Testis (tissue), 3 donors: Measurements from ENCODE around the gene ENDOV. TPM values are rescaled to one million over a fixed set of nuclear protein-coding genes. Genes with fewer than 3 reads are reported as not detected.

ENCODE experiments used
- DNase-seq: peaks from one replicate; pipeline ENCODE4 v3.0.0-alpha.2; 2019
- H3K27ac ChIP-seq, 2 donors: fragments of 200-600 bp; sonication (generic); one replicate each; pipeline ENCODE4 v1.5.1; 2019
- H3K27me3 ChIP-seq: fragments of 200-600 bp; sonication (generic); one replicate; pipeline ENCODE4 v1.5.1; 2019
- H3K36me3 ChIP-seq: fragments of 200-600 bp; sonication (generic); one replicate; pipeline ENCODE4 v1.5.1; 2017; ENCODE audit warnings: low read depth; ENCODE audit errors: missing control alignments
- H3K4me1 ChIP-seq: fragments of 200-600 bp; sonication (generic); one replicate; pipeline ENCODE4 v1.5.1; 2019
- H3K4me3 ChIP-seq, 2 donors: fragments of 200-600 bp; sonication (generic); one replicate each; pipeline ENCODE4 v1.5.1; 2017 to 2019
- H3K9me3 ChIP-seq: fragments of 200-600 bp; sonication (generic); one replicate; pipeline ENCODE4 v1.5.1; 2017
- POLR2A ChIP-seq: fragments of 450-650 bp; IDR thresholded peaks from one replicate; pipeline ENCODE4 v1.6.1; 2017; ENCODE audit warnings: antibody characterized with exemption, mild to moderate bottlenecking, moderate library complexity
- WGBS, 2 donors: methylation state at CpG; one replicate each; pipeline ENCODE4 v1.1.5; 2018; 5-methylcytosine and 5-hydroxymethylcytosine counted together
- intact Hi-C: fragments of 100-400 bp; cut with DNase I; formaldehyde crosslinking; loops from one replicate; pipeline ENCODE4 v1.15.1; 2023; ENCODE audit warnings: low total_unique reads
- polyA plus RNA-seq: library from polyadenylated mRNA; stranded (reverse); fragments of 350-450 nt; fragmentation: Illumina TruSeq; extraction: RNeasy Lipid Tissue Mini Kit (QIAGEN cat#74804); gene quantifications from one replicate; pipeline ENCODE4 v1.2.3, GENCODE V29; 2014; ENCODE audit warnings: low read depth, low replicate concordance; ENCODE audit not compliant: insufficient read depth
- total RNA-seq, 2 donors: library from RNA; depleted of rRNA; stranded (reverse); fragments of >200 nt; gene quantifications; one replicate each; pipeline ENCODE4 v1.2.3, GENCODE V29; 2016
- TF ChIP-seq, protein P1 (sequence below), 3 experiments: fragments of 450-650 bp in 2 of 3; fragments of 200-600 bp in 1 of 3; sonication (generic) in 1 of 3; IDR thresholded peaks; one replicate each; pipeline ENCODE4 v1.5.1; 2016 to 2019; ENCODE audit warnings: antibody characterized with exemption in 3 of 3, mild to moderate bottlenecking in 2 of 3, moderate library complexity in 1 of 3

Gene ENDOV
- total and polyA plus RNA-seq, 3 donors from 2014 or later: 41.4 to 63.9 (median 55.2) TPM

DNA sequence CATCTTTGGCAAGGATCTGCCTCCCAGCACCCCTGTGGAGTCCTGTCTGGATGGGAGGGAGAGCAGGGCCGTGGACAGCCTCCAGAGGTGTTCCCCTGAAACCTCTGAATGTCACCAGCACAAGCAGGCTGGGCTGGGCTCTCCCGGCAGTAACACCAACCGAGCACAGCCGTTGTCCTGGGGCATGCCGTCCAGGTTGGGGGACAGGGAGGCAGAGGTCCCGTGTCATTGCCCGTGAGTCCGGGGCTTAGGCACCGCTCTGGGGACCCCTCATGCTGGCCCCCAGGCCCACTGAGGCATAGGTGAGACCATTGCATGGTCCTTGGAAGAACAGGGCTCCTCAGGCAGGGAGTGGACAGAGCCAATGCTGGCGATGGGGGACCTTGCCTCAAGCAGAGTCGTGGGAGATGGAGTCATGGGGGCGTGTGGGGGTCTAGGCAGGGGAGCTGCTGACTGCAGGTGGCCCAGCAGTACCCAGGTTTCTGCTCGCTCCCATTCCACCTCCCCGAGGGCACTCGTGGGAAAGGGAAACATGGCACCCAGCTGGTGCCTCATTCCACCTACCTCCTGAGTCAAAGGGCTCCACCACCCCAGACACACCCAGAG is 17.5 kb downstream of the ENDOV start:
- no peak overlapping the region for H3K27ac ChIP-seq
- WGBS, 2 donors: 81 to 91% methylated on average over 8 to 15 of the region's 15 CpGs
- no peaks in the 10 kb centered on the region for H3K4me1 ChIP-seq
- intact Hi-C loops: no loop called here
- H3K4me3 ChIP-seq: no peak overlapping the region
- no peaks in the 10 kb centered on the region for H3K27me3 ChIP-seq
- DNase-seq: no peak
- no peaks in the 10 kb centered on the region for H3K9me3 ChIP-seq
- TF ChIP-seq POLR2A: no peak
- TF ChIP-seq, protein P1, sequence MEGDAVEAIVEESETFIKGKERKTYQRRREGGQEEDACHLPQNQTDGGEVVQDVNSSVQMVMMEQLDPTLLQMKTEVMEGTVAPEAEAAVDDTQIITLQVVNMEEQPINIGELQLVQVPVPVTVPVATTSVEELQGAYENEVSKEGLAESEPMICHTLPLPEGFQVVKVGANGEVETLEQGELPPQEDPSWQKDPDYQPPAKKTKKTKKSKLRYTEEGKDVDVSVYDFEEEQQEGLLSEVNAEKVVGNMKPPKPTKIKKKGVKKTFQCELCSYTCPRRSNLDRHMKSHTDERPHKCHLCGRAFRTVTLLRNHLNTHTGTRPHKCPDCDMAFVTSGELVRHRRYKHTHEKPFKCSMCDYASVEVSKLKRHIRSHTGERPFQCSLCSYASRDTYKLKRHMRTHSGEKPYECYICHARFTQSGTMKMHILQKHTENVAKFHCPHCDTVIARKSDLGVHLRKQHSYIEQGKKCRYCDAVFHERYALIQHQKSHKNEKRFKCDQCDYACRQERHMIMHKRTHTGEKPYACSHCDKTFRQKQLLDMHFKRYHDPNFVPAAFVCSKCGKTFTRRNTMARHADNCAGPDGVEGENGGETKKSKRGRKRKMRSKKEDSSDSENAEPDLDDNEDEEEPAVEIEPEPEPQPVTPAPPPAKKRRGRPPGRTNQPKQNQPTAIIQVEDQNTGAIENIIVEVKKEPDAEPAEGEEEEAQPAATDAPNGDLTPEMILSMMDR (IDR thresholded peaks at IDR 0.05): no peak
- no peaks in the 10 kb centered on the region for H3K36me3 ChIP-seq

DNA sequence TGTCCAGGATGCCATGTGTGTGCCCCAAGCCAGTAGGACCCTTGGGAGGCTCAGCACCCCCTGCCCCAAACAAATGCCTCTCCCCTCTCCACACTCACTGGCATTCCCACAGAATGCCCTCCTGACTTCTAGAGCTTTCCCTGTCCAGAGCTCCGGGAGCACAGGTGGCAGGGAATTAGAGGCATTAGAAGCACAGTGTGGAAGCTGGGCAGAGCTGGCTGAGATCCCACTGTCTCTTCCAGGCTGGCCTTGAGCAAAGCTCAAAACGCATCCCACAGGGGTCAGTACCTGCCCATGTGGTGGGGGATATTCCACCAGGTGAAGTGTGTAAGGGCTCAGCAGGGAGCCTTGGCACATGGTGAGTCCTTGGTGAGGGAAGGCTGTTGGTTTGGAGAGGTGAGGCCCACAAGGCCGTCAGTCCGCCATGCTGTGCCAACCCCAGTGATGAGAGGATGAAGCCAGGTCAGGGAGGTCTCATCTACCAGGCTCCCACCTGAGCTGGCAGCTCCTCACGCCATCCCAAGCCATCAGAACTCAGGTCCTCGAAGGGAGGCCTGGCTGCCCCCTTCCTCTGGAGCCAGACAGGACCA is 18.1 kb downstream of the ENDOV start:
- 83 to 85% methylated on average over 4 to 6 of the region's 6 CpGs for whole genome bisulfite sequencing, 2 donors
- DNase-seq: no peak
- intact Hi-C loops: no loop called here
- no peak overlapping the region for H3K4me3 ChIP-seq
- no peaks in the 10 kb centered on the region for H3K36me3 ChIP-seq
- no peaks in the 10 kb centered on the region for H3K27me3 ChIP-seq
- no peaks in the 10 kb centered on the region for H3K9me3 ChIP-seq
- no peak overlapping the region for H3K27ac ChIP-seq
- TF ChIP-seq, protein P1 (IDR thresholded peaks at IDR 0.05): no peak
- no peak for TF ChIP-seq POLR2A
- no peaks in the 10 kb centered on the region for H3K4me1 ChIP-seq

DNA sequence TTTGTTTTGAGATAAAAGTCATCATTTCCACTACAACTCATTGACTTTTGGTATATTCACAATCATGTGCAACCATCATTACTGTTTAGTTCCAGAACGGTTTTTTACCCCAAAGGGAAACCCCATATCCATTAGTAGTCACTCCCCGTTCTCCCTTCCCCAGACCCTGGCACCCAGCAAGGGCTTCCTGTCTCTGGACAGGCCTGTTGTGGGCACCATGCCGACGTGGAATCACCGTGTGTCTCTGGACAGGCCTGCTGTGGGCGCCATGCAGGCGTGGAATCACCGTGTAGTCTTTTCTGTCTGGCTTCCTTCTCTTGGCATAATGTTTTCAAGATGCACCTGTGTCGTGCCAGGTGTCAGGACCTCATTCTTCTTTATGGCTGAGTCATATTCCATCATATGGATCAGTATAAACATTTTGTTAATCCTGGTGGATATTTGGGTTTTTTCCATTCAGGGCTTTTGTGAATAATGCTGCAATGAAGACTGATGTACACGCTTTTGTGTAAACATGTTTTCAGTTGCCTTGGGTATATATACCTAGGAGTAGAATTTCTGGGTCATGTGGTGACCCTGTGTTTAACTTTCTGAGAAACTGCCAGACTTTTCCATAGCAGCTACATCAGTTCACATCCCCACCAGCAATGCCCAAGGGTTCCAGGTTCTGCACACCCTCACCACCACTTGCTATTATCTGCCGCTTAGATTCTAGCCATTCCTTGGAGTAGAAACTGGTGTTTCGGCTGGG is 19.1 kb downstream of the ENDOV start:
- no peak overlapping the region for H3K4me3 ChIP-seq
- TF ChIP-seq, protein P1 (IDR thresholded peaks at IDR 0.05): no peak
- no peak for TF ChIP-seq POLR2A
- H3K27ac ChIP-seq: no peak overlapping the region
- no peak for DNase-seq
- no peaks in the 10 kb centered on the region for H3K9me3 ChIP-seq
- WGBS, 2 donors: 80 to 81% methylated on average over 12 of the region's 12 CpGs
- no peaks in the 10 kb centered on the region for H3K27me3 ChIP-seq
- H3K36me3 ChIP-seq: no peaks in the 10 kb centered on the region
- no peaks in the 10 kb centered on the region for H3K4me1 ChIP-seq
- intact Hi-C loops: no loop called here

DNA sequence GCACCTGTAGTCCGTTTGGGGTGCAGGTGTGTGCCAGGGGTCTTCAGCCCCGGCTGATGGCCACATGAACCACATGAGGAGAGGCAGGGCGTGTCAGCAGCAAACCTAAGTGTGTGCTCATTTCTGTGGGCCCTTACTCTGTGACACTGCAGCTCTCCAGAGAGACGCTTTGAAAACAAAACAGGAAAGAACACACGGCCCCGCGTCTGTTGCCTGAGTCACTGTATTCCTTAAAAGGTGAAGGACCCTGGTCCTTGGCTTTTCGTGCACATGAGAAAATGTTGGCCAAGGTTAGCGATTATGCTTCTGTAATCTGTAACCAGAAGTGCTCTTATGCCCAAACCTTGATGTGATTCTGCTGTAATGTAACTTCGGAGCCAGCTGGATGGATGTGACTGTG is 22.6 kb downstream of the ENDOV start:
- H3K36me3 ChIP-seq: no peaks in the 10 kb centered on the region
- no peaks in the 10 kb centered on the region for H3K4me1 ChIP-seq
- DNase-seq: no peak
- H3K9me3 ChIP-seq: no peaks in the 10 kb centered on the region
- intact Hi-C loops: no loop called here
- WGBS, 2 donors: 73 to 79% methylated on average over 8 to 10 of the region's 10 CpGs
- no peaks in the 10 kb centered on the region for H3K27me3 ChIP-seq
- TF ChIP-seq, protein P1 (IDR thresholded peaks at IDR 0.05): no peak
- TF ChIP-seq POLR2A: no peak
- H3K4me3 ChIP-seq: no peak overlapping the region
- H3K27ac ChIP-seq: no peak overlapping the region
